Activated T-cell treated with anti-CD3 and anti-CD28 coated beads, Interleukin-2, amount 50 U/mL, for 4 hours (primary cell): ENCODE data around the gene TGM6. TPM values are rescaled to one million over a fixed set of nuclear protein-coding genes. Genes with fewer than 3 reads are reported as not detected.

Source experiments
- ATAC-seq, 2 donors: fragments of 200-7000 bp; cut with Tn5 transposase; one replicate each; pipeline ENCODE4 v1.10.0; 2021
- DNase-seq: peaks from one replicate; pipeline ENCODE4 v3.0.0-alpha.2; 2020
- H3K27me3 Mint-ChIP-seq: one replicate; pipeline ENCODE4 v1.8.0; 2021; ENCODE audit warnings: low read depth, mixed read lengths
- H3K36me3 Mint-ChIP-seq: one replicate; pipeline ENCODE4 v1.8.0; 2022; ENCODE audit warnings: mixed read lengths; ENCODE audit not compliant: insufficient read depth
- H3K4me1 Mint-ChIP-seq: one replicate; pipeline ENCODE4 v1.8.0; 2021; ENCODE audit warnings: low read depth, mixed read lengths
- H3K4me3 Mint-ChIP-seq: one replicate; pipeline ENCODE4 v1.8.0; 2021; ENCODE audit warnings: mild to moderate bottlenecking, moderate library complexity, mixed read lengths
- H3K9me3 Mint-ChIP-seq: one replicate; pipeline ENCODE4 v1.8.0; 2021; ENCODE audit warnings: mixed read lengths
- total RNA-seq, 3 donors: library from RNA; stranded (reverse); gene quantifications; one replicate each; pipeline ENCODE4 v1.2.1, GENCODE V29; 2021

Gene TGM6
- total RNA-seq, 3 donors from 2014 or later: not detected

DNA sequence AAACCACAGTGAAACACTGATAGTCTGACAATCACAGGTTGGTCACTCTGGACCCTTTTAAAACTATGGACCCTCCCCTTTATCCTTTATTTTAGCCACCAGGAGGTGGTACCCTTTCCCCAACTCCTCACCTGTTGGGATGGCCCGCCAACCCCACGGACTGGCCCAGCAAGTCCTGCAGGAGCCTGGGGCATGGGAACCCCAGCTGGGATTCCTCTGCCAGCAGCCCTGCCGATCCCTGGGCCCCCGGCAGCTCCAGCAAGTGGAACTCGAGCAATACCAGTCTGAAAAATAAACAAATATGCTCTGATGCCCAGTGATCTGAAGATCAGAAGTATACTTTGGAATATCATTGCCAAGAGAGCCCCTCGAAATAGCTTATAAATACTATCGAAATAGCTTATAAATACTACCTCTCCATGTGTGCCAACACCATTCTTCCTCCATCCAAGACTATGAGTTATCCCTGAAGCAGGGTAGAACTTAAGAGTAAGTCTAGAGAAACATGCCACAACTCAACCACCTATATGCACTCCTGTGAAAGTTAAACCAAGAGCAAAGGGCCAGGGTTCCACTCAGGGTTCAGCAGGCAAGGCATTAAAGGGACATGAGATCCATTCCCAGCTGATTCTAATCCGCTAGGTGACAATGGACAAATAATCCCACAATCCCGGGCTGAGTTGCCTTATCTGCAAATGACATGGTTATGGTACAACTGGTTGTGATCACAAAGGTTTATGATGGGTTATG, 83.1 kb downstream of the TGM6 start:
- H3K4me3 Mint-ChIP-seq: no peak overlapping the region
- ATAC-seq (no peak), DNase-seq (no peak)
- no peaks in the 10 kb centered on the region for H3K27me3 Mint-ChIP-seq
- H3K36me3 Mint-ChIP-seq: peaks cover 72% of the 10 kb centered on the region
- peaks cover 23% of the 10 kb centered on the region for H3K4me1 Mint-ChIP-seq
- no peaks in the 10 kb centered on the region for H3K9me3 Mint-ChIP-seq

DNA sequence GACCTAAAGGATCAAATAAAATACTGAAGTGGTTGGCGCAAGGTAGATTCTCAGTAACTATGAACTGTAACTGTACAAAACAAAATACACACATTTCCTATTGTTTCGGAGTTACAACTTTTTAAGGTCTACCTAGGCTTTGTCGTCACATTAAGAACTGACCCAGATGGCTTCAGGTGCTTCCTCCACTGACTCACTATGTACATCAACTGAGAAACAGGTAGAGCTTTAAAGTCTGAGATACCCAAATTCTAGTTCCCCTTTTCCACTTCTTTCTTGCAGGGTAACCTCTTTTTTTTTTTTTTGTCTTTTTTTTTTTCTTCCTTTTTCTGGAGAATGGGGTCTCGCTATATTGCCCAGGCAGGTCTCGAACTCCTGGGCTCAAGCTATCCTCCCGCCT, 84.4 kb downstream of the TGM6 start:
- peaks cover 31% of the 10 kb centered on the region for H3K4me1 Mint-ChIP-seq
- ATAC-seq (no peak), DNase-seq (no peak)
- H3K4me3 Mint-ChIP-seq: no peak overlapping the region
- H3K36me3 Mint-ChIP-seq: peaks cover 67% of the 10 kb centered on the region
- no peaks in the 10 kb centered on the region for H3K9me3 Mint-ChIP-seq
- H3K27me3 Mint-ChIP-seq: no peaks in the 10 kb centered on the region

DNA sequence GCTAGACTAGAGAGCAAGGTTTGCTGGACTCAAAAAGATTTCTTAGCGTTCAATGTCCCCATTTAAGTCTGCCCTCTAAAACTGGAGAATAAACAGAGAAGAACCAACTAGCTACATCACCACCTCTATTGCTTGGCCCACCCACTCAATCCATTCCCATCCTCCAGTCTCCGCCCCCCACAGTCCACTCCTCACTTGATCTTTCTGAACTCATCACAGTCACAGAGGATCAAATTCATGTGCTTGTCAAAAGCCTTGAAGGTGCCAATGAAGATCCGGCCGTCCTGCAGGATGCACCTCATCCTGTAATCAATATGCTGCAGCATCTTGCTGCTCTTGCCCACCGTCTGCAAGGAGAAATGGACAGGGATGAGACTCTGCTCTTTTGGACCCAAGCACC, 86.7 kb downstream of the TGM6 start:
- no peak for ATAC-seq

DNA sequence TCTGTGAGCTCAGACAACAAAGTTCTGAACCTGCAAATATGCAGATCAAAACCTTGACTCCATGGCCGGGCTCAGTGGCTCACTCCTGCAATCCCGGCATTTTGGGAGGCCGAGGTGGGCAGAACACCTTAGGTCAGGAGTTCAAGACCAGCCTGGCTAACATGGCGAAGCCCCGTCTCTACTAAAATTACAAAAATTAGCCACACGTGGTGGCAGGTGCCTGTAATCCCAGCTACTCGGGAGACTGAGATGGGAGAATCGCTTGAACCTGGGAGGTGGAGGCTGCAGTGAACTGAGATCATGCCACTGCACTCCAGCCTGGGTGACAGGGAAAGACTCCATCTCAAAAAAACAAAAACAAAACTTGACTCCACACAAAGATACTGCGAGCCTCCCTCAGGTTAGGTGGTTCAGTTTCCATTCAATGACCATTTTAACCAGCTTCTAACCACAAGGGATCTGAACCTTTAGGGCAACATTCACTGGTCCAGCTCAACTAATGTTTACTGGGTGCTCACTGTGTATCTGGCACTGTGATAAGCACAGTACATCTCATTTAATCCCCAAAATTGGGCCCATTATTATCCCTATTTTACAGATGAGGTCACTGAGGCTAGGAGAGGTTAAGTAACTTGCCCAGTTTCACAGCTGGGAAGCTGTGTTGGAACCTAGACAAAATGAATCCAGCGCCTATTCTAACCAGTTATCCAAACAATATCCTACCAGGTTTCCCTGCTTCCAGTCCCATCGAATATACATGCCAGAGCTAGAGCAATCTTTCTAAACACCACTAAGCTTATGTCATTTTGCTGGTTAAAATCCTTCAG, 88.1 kb downstream of the TGM6 start:
- H3K4me1 Mint-ChIP-seq: peaks cover 38% of the 10 kb centered on the region
- H3K4me3 Mint-ChIP-seq: peak overlapping the region; percentile 100
- no peaks in the 10 kb centered on the region for H3K27me3 Mint-ChIP-seq
- DNase-seq (no peak), ATAC-seq (no peak)
- no peaks in the 10 kb centered on the region for H3K9me3 Mint-ChIP-seq
- peaks cover 44% of the 10 kb centered on the region for H3K36me3 Mint-ChIP-seq

More for the DNA sequence above, 86.7 kb downstream of the TGM6 start:
- Mint-ChIP-seq H3K36me3 (peaks cover 56% of the 10 kb centered on the region), H3K4me3 (peak overlapping the region; percentile 100), H3K27me3 (no peaks in the 10 kb centered on the region), H3K4me1 (peaks cover 38% of the 10 kb centered on the region), H3K9me3 (no peaks in the 10 kb centered on the region)
- no peak for DNase-seq

DNA sequence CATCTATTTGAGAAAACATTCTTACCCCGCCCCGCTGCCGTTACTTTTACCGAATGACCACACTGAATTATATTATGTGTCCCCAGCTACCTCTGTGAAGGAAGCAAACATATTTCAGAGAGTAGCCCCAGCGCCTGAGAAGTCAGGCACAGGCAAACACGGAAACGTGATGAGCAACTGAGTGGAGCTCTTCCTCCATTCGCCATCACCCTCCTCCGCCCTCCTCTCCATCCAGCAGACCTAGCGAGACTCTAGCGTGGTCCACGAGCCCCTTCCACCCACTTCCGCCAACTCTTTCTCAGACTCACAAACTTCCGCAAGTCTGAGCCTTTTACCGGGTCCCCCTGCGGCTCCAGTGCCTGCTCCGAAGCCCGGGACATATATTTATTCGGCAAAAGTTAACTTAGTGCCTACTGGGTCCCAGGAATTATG, 89.3 kb downstream of the TGM6 start:
- peak overlapping the region; percentile 100 for H3K4me3 Mint-ChIP-seq
- peaks cover 40% of the 10 kb centered on the region for H3K36me3 Mint-ChIP-seq
- H3K9me3 Mint-ChIP-seq: no peaks in the 10 kb centered on the region
- DNase-seq: peak; percentile 47
- peak; percentile 66 for ATAC-seq
- peaks cover 35% of the 10 kb centered on the region for H3K4me1 Mint-ChIP-seq
- no peaks in the 10 kb centered on the region for H3K27me3 Mint-ChIP-seq

DNA sequence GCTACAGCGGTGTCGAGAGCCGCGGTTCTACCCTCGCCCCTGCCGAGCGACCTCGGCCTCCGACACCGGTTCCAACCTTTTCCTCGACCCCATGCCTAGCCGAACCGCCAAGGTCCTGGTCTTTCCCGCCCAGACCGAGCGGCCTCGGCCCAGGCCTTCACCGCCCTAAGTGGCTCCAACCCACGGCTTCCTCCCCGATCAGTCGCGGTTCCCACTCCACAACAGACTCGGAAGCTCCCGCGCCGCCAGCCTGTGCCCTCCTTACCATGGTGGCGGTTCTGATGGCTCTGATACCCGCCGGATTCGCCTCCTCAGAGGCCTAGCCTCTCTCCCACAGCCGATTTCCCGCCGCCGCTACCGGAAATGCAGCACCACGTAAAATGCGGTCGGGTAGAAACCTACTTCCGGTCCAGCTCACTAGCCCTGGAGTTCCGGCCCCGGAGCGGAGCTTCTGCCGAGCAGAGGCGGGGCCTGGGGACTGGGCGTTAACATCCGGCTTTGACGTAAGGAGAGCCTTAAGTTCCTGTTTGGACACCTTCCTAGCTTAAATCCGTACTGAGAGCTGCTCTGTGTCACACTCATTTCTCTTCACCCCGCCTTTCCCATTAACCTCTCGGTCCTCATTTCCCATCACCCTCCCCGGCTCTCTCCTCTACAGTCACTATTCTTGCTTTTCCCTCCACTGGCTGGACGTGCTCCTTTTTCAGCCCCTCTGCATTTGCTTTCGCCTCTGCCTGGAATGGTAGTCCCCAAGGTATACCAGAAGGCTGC, 89.9 kb downstream of the TGM6 start, which contains the start of gene SNRPB:
TSS of gene SNRPB (minus strand) at position 367 of the 771 bp plus-strand sequence. CDS start at position 268, 99 bp downstream.
- no peaks in the 10 kb centered on the region for H3K27me3 Mint-ChIP-seq
- peaks cover 39% of the 10 kb centered on the region for H3K36me3 Mint-ChIP-seq
- no peaks in the 10 kb centered on the region for H3K9me3 Mint-ChIP-seq
- DNase-seq: peak; percentile 94
- peaks cover 35% of the 10 kb centered on the region for H3K4me1 Mint-ChIP-seq
- ATAC-seq: peak; percentile 94 to 97
- H3K4me3 Mint-ChIP-seq: peak within 1 kb of the TSS; percentile 100

DNA sequence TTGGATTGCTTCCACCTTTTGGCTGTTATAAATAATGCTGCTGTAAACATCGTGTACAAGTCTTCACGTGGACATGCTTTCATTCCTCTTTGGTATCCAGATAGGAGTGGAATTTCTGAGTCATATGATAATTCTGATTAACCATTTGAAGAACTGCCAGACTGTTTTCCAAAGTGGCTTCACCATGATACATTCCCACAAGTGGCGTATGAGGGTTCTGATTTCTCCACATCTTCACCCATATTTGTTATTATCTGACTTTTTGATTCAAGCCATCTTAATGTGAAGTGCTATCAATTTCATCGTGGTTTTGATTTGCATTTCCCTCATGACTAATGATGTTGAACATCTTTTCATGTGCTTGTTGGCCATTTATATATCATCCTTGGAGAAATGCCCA, 92.8 kb downstream of the TGM6 start:
- Mint-ChIP-seq H3K4me3 (no peak overlapping the region), H3K4me1 (peaks cover 17% of the 10 kb centered on the region), H3K36me3 (peaks cover 18% of the 10 kb centered on the region), H3K9me3 (no peaks in the 10 kb centered on the region), H3K27me3 (no peaks in the 10 kb centered on the region)
- ATAC-seq: no peak
- no peak for DNase-seq

DNA sequence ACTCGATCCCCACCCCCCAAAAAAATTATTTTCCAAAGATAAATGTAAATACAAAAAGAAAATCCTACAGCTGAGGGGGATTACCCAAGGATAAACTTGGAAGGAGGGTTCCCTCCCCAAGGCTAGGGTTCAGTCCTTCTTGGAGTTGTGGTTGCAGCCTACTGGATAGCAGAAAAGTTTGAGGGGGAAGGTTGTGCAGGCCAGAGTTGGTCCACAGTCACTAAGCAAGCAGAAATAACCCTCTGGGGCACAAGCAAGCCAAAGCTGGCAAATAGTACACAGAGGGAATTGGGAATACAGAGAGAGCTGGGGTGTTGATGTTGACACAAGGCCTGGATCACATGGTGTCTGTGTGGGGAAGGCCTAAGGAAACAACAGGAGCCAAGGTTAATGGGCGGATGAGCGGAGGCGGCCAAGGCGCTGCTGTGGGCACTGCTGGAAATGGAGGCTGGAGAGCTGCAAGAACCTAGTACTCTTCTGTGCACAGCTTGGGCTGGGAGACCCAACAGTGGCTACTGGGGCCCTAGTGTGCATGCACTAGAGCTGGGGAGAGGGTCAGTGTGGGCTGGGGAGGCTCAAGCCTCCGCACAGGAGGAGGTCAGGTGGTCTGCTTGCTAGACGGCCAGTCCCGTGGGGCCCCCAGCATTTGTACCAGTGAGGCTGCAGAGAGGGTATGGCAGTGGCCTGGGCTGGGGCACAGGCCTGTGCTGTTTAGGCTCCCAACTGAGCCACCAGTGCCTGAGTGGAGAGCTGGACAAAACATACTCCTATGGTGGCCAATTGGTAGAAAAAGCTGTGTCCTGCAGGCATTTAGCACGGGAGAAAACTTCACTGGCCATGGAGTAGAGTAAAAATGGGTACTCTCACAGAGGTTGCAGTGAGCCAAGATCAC, 95.4 kb downstream of the TGM6 start:
- peaks cover 17% of the 10 kb centered on the region for H3K36me3 Mint-ChIP-seq
- no peaks in the 10 kb centered on the region for H3K27me3 Mint-ChIP-seq
- H3K9me3 Mint-ChIP-seq: peaks cover 5% of the 10 kb centered on the region
- peaks cover 2% of the 10 kb centered on the region for H3K4me1 Mint-ChIP-seq
- DNase-seq (no peak), ATAC-seq (no peak)
- H3K4me3 Mint-ChIP-seq: no peak overlapping the region

DNA sequence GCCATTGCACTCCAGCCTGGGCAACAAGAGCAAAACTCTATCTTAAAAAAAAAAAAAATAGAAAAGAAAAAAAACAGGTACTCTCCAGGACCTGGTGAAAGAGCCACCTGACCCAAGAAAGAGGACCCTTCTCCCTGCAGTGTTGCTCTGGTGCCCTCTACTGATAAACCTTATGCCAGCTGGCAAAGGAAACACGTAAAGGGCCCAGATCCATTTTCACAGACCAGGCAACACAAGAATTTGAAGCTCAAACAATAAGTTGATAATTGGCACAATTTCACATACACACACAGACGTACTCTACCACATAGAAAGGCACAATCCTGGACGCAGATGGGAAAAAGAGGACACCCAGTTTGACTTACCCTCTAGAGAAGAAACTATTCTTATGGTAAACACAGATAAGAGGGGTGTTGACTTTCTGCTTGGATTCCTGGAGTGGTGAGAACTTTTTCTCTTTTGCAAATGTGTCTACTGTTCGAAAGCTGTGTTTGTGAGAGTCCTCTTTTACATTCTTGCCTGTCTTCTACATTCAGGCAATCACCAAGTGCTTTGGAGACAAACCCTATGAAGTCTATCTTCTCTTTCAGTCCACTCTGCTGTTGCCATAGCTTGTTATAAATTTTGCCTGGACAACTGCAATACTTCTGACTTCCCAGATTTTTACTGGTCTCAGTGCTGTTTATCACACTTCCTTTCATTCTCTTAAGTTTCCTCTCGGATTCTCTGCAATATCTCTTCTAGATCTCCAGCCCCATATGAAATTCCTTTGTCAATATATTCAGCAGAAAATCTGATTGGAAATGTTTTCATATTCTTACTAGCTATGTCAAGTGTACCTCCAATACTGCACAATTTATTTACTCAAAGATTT, 96.3 kb downstream of the TGM6 start:
- DNase-seq: no peak
- H3K36me3 Mint-ChIP-seq: peaks cover 26% of the 10 kb centered on the region
- ATAC-seq: no peak
- no peaks in the 10 kb centered on the region for H3K4me1 Mint-ChIP-seq
- H3K4me3 Mint-ChIP-seq: no peak overlapping the region
- H3K9me3 Mint-ChIP-seq: peaks cover 6% of the 10 kb centered on the region
- no peaks in the 10 kb centered on the region for H3K27me3 Mint-ChIP-seq

DNA sequence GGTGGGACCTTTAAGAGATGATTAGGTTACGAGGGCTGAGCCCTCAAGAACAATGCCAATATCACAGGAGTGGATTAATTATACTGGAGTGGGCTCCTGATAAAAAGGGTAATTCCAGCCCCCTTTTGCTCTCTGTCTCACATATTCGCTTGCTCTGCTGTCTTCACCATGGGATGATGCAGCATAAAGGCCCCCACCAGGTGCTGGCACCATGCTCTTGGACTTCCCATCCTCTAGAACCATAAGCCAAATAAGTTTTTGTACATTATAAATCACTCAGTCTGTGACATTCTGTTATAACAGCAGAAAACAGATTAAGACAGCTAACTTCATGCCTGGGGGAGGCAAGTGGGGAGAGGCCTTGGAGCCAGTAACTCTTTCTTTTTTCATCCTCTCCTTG, 99.7 kb downstream of the TGM6 start:
- Mint-ChIP-seq H3K9me3 (peaks cover 6% of the 10 kb centered on the region), H3K36me3 (peaks cover 48% of the 10 kb centered on the region), H3K4me3 (no peak overlapping the region), H3K27me3 (no peaks in the 10 kb centered on the region), H3K4me1 (no peaks in the 10 kb centered on the region)
- no peak for ATAC-seq
- DNase-seq: no peak
